Naive B cell (primary cell): Measurements from ENCODE around the gene GP1BA. TPM values are rescaled to one million over a fixed set of nuclear protein-coding genes. Genes with fewer than 3 reads are reported as not detected.

Experiments
- ATAC-seq, 2 donors: fragments of 150-1000 bp; cut with Tn5 transposase; 2 replicates each; pipeline ENCODE4 v1.10.0; 2021; ENCODE audit warnings: low read depth in 2 of 2, mild to moderate bottlenecking in 2 of 2, moderate library complexity in 2 of 2
- DNase-seq: peaks from one replicate; pipeline ENCODE4 v3.0.0; 2022
- H3K27ac Mint-ChIP-seq, 6 donors: one replicate each; pipeline ENCODE4 v1.8.0; 2020 to 2022; ENCODE audit warnings: mild to moderate bottlenecking in 6 of 6, mixed read lengths in 6 of 6, moderate library complexity in 5 of 6, inconsistent platforms in 2 of 6
- H3K27me3 Mint-ChIP-seq, 3 donors: one replicate each; pipeline ENCODE4 v1.8.0; 2021 to 2022; ENCODE audit warnings: mixed read lengths in 3 of 3, mild to moderate bottlenecking in 1 of 3
- H3K36me3 Mint-ChIP-seq, 2 donors: one replicate each; pipeline ENCODE4 v1.8.0; 2020 to 2022; ENCODE audit warnings: mixed read lengths in 2 of 2, inconsistent platforms in 1 of 2, mild to moderate bottlenecking in 1 of 2
- H3K4me1 Mint-ChIP-seq, 3 donors: one replicate each; pipeline ENCODE4 v1.8.0; 2020 to 2022; ENCODE audit warnings: mixed read lengths in 3 of 3, inconsistent platforms in 1 of 3, mild to moderate bottlenecking in 1 of 3, moderate library complexity in 1 of 3
- H3K4me3 Mint-ChIP-seq, 8 donors: one replicate each; pipeline ENCODE4 v1.8.0; 2020 to 2022; ENCODE audit warnings: mild to moderate bottlenecking in 8 of 8, mixed read lengths in 8 of 8, moderate library complexity in 8 of 8, inconsistent platforms in 2 of 8
- H3K9me3 Mint-ChIP-seq, 7 donors: one replicate each; pipeline ENCODE4 v1.8.0; 2020 to 2022; ENCODE audit warnings: mixed read lengths in 7 of 7, mild to moderate bottlenecking in 5 of 7, inconsistent platforms in 2 of 7, moderate library complexity in 1 of 7
- polyA plus RNA-seq, 6 donors: library from polyadenylated mRNA; unstranded; fragments of 300-500 nt; fragmentation: Illumina TruSeq; gene quantifications; one replicate each; pipeline ENCODE4 v1.2.3, GENCODE V29; 2021; ENCODE audit warnings: low read depth in 6 of 6

The GP1BA gene
- polyA plus RNA-seq, 6 donors from 2014 or later: 0.42 to 1.00 (median 0.56) TPM; not detected in 2

- ATAC-seq: no peak
- Mint-ChIP-seq H3K4me1 (peaks cover 24 to 27% (median 24%) of the 10 kb centered on the region in 3 donors), H3K27me3 (no peaks in the 10 kb centered on the region), H3K27ac (peak overlapping the region in 4 of 6 donors; percentile 31 to 73 (median 57)), H3K9me3 (no peaks in the 10 kb centered on the region), H3K36me3 (peaks cover 4 to 8% of the 10 kb centered on the region in 2 donors), H3K4me3 (peak overlapping the region in 6 of 8 donors; percentile 2 to 99 (median 80))
- DNase-seq: no peak
These were observed 19.4 kb downstream of the GP1BA start for GRCh38 chr17:4951486-4951885.

- Mint-ChIP-seq H3K36me3 (no peaks in the 10 kb centered on the region), H3K4me1 (peaks cover 15 to 27% (median 23%) of the 10 kb centered on the region in 3 donors), H3K27ac (no peak overlapping the region), H3K4me3 (peak overlapping the region in 1 of 8 donors; percentile 83), H3K9me3 (no peaks in the 10 kb centered on the region), H3K27me3 (no peaks in the 10 kb centered on the region)
- no peak for DNase-seq
- no peak for ATAC-seq
These were observed 21.4 kb downstream of the GP1BA start for GRCh38 chr17:4953451-4953961.

GRCh38 chr17:4955091-4955490 is 23.0 kb downstream of the GP1BA start:
- DNase-seq (no peak), ATAC-seq (no peak)
- H3K27me3 Mint-ChIP-seq: no peaks in the 10 kb centered on the region
- H3K4me3 Mint-ChIP-seq: no peak overlapping the region
- no peaks in the 10 kb centered on the region for H3K9me3 Mint-ChIP-seq
- peaks cover 0 to 10% of the 10 kb centered on the region in 2 donors for H3K36me3 Mint-ChIP-seq
- H3K27ac Mint-ChIP-seq: no peak overlapping the region
- peaks cover 22 to 25% (median 25%) of the 10 kb centered on the region in 3 donors for H3K4me1 Mint-ChIP-seq

- Mint-ChIP-seq H3K27me3 (no peaks in the 10 kb centered on the region), H3K4me3 (peak overlapping the region in 2 of 8 donors; percentile 8 to 76), H3K27ac (peak overlapping the region in 1 of 6 donors; percentile 24), H3K36me3 (peaks cover 6 to 19% of the 10 kb centered on the region in 2 donors), H3K9me3 (no peaks in the 10 kb centered on the region), H3K4me1 (peaks cover 11 to 18% (median 17%) of the 10 kb centered on the region in 3 donors)
- ATAC-seq (no peak), DNase-seq (no peak)
These were observed 24.5 kb downstream of the GP1BA start for GRCh38 chr17:4956493-4957061.

- no peak for DNase-seq
- no peaks in the 10 kb centered on the region for H3K27me3 Mint-ChIP-seq
- no peaks in the 10 kb centered on the region for H3K9me3 Mint-ChIP-seq
- H3K27ac Mint-ChIP-seq: peak overlapping the region in 1 of 6 donors; percentile 24
- ATAC-seq: no peak
- H3K36me3 Mint-ChIP-seq: peaks cover 6 to 19% of the 10 kb centered on the region in 2 donors
- peaks cover 11 to 19% (median 17%) of the 10 kb centered on the region in 3 donors for H3K4me1 Mint-ChIP-seq
- no peak overlapping the region for H3K4me3 Mint-ChIP-seq
These were observed 26.0 kb downstream of the GP1BA start for GRCh38 chr17:4958102-4958501.

GRCh38 chr17:4959261-4959965 is 27.3 kb downstream of the GP1BA start:
- H3K4me1 Mint-ChIP-seq: peaks cover 11 to 20% (median 19%) of the 10 kb centered on the region in 3 donors
- DNase-seq (no peak), ATAC-seq (no peak)
- peak overlapping the region in 1 of 6 donors; percentile 61 for H3K27ac Mint-ChIP-seq
- peaks cover 6 to 19% of the 10 kb centered on the region in 2 donors for H3K36me3 Mint-ChIP-seq
- H3K4me3 Mint-ChIP-seq: peak overlapping the region in 1 of 8 donors; percentile 2
- no peaks in the 10 kb centered on the region for H3K9me3 Mint-ChIP-seq
- H3K27me3 Mint-ChIP-seq: no peaks in the 10 kb centered on the region

DNA sequence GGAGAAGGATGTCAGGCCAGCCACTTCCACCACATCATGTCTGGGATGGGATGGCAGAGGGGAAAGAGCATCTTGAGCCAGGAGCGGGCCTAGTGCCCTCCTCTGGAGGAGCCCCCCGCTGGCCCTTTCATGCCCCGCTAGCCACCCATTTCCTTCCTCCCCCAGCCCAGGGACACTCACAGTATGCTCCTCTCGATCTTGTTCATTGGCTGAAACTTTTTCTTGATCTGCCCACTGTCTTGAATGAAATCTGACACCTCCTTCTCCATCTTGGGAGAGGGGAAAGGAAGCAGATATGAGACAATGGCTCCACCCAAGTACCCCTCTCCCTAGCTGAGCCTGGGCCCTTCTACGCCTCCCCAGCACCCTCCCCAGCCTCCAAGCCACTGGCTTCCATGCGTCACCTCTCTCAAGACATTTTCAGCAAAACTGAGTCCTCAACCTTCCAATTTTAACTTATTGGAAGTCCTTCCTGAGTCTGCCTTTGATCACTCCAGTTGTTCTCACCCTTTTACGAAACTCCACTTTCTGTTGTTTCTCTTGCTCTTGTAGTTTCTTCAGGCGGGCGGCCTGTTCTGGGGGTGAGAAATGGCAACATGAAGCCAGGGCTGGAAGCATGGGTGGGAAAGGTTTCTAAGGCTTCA is 28.3 kb downstream of the GP1BA start:
- Mint-ChIP-seq H3K27ac (peak overlapping the region in 2 of 6 donors; percentile 11 to 59), H3K9me3 (no peaks in the 10 kb centered on the region), H3K4me3 (peak overlapping the region in 1 of 8 donors; percentile 29), H3K4me1 (peaks cover 16 to 24% (median 24%) of the 10 kb centered on the region in 3 donors), H3K36me3 (peaks cover 6 to 19% of the 10 kb centered on the region in 2 donors), H3K27me3 (no peaks in the 10 kb centered on the region)
- DNase-seq (no peak), ATAC-seq (no peak)

GRCh38 chr17:4965311-4965986 is 33.4 kb downstream of the GP1BA start:
- no peak for ATAC-seq
- Mint-ChIP-seq H3K9me3 (no peaks in the 10 kb centered on the region), H3K4me1 (peaks cover 14 to 23% (median 22%) of the 10 kb centered on the region in 3 donors), H3K27ac (peak overlapping the region in 2 of 6 donors; percentile 23 to 52), H3K4me3 (peak overlapping the region in 5 of 8 donors; percentile 4 to 76 (median 56)), H3K27me3 (no peaks in the 10 kb centered on the region), H3K36me3 (peaks cover 5 to 6% of the 10 kb centered on the region in 2 donors)
- DNase-seq: no peak

GRCh38 chr17:4966844-4967538 is 34.9 kb downstream of the GP1BA start:
- H3K4me3 Mint-ChIP-seq: no peak overlapping the region

GRCh38 chr17:4967539-4968485 is 35.7 kb downstream of the GP1BA start, which contains the start of gene SPAG7:
Gene SPAG7, minus strand, starts transcription at chr17:4967817. Its CDS starts 13 bp downstream, at chr17:4967804.
- Mint-ChIP-seq H3K27me3 (no peaks in the 10 kb centered on the region), H3K9me3 (no peaks in the 10 kb centered on the region), H3K4me3 (no peak within 1 kb of the TSS), H3K27ac (peak within 1 kb of the TSS in 3 of 6 donors; percentile 22 to 93 (median 78)), H3K4me1 (peaks cover 14 to 26% (median 18%) of the 10 kb centered on the region in 3 donors), H3K36me3 (no peaks in the 10 kb centered on the region)
- ATAC-seq (peak; percentile 59 to 63), DNase-seq (peak; percentile 97)

More at GRCh38 chr17:4966844-4967538, 34.9 kb downstream of the GP1BA start:
- DNase-seq: peak; percentile 97
- peaks cover 14 to 26% (median 18%) of the 10 kb centered on the region in 3 donors for H3K4me1 Mint-ChIP-seq
- no peak overlapping the region for H3K27ac Mint-ChIP-seq
- H3K27me3 Mint-ChIP-seq: no peaks in the 10 kb centered on the region
- ATAC-seq: peak; percentile 83 to 84
- no peaks in the 10 kb centered on the region for H3K9me3 Mint-ChIP-seq
- H3K36me3 Mint-ChIP-seq: no peaks in the 10 kb centered on the region

DNA sequence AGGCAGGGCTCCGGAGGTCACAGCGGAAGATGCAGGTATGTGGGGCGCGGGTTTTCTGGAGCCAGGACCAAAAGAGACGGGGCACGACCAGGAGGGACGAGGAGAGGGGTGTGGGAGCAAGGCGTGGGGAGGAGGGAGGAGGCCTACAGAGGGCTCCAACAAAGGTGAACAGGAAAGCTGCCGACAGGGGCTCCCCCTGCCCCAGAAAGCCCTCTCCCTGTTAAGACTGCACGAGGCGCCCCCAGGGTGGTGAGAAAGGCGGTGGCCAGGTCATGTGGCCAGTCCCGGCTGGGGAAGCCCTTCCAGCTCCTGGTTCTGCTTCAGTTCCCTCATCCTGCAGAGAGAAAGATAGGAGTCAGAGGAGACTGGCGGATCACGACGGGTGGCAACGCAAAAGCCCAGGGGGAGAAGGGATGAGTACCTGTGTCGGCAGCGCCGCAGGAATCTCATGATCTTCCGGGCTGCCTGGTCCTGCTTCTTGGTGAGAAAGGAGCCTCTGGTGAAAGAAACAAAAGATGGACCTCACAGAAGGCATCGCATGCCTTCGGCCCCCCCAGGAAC is 36.5 kb downstream of the GP1BA start:
- Mint-ChIP-seq H3K4me1 (peaks cover 14 to 24% (median 18%) of the 10 kb centered on the region in 3 donors), H3K9me3 (no peaks in the 10 kb centered on the region), H3K36me3 (peaks cover 0 to 6% of the 10 kb centered on the region in 2 donors), H3K4me3 (peak overlapping the region in 2 of 8 donors; percentile 39 to 79), H3K27ac (peak overlapping the region in 1 of 6 donors; percentile 54), H3K27me3 (no peaks in the 10 kb centered on the region)
- ATAC-seq: no peak
- DNase-seq: no peak
